Umbilical cord (tissue), 2 donors: ENCODE results near the gene OSBPL8. TPM values are rescaled to one million over a fixed set of nuclear protein-coding genes. Genes with fewer than 3 reads are reported as not detected.

Experiments used
- DNase-seq: peaks from one replicate; pipeline ENCODE4 v3.0.0-alpha.2; 2015; ENCODE audit warnings: low spot score
- total RNA-seq: library from RNA; depleted of rRNA; stranded (reverse); fragments of >200 nt; gene quantifications from one replicate; pipeline ENCODE4 v1.2.3, GENCODE V29; 2014; ENCODE audit warnings: low replicate concordance; ENCODE audit not compliant: insufficient read depth

The OSBPL8 gene, protein sequence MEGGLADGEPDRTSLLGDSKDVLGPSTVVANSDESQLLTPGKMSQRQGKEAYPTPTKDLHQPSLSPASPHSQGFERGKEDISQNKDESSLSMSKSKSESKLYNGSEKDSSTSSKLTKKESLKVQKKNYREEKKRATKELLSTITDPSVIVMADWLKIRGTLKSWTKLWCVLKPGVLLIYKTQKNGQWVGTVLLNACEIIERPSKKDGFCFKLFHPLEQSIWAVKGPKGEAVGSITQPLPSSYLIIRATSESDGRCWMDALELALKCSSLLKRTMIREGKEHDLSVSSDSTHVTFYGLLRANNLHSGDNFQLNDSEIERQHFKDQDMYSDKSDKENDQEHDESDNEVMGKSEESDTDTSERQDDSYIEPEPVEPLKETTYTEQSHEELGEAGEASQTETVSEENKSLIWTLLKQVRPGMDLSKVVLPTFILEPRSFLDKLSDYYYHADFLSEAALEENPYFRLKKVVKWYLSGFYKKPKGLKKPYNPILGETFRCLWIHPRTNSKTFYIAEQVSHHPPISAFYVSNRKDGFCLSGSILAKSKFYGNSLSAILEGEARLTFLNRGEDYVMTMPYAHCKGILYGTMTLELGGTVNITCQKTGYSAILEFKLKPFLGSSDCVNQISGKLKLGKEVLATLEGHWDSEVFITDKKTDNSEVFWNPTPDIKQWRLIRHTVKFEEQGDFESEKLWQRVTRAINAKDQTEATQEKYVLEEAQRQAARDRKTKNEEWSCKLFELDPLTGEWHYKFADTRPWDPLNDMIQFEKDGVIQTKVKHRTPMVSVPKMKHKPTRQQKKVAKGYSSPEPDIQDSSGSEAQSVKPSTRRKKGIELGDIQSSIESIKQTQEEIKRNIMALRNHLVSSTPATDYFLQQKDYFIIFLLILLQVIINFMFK
- 63.8 TPM for total RNA-seq

DNA sequence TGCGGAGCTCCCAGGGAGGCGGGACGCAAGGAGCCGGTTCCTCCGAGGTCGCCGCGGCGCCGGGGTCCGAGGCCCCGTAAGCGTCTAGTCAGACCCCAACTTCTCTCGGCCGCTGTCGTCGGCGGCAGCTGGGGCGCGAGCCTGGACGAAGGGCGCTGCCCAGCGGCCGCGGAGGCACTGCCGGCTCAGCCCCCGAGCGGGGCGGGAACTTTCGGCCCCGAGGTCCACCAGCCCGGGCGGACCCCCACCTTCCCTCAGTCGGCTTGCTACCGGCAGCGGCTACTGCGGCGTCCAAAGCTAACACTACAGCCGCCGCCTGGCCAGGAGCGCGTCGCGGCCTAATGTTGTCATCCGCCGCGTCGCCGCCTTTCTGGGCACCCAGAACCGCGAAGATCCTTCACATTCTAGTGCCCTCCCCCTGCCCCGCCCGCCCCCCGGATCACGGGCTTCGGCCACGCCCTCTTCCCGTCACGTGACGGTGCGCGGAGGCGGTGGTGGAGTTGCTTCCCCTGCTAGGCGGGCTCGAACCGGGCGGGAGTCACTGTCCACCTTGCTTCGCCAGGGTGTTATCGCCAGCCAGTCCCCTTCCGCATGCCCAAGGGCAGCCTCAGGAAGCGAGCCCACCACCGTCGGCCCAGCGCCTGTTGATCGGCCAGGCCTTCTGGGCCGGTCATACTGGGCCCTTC, at the start of gene OSBPL8:
OSBPL8 (minus strand) TSS at position 372 of the 686 bp plus-strand sequence. CDS start 72,220 bp downstream, outside the sequence.
- DNase-seq = peak; percentile 96

DNA sequence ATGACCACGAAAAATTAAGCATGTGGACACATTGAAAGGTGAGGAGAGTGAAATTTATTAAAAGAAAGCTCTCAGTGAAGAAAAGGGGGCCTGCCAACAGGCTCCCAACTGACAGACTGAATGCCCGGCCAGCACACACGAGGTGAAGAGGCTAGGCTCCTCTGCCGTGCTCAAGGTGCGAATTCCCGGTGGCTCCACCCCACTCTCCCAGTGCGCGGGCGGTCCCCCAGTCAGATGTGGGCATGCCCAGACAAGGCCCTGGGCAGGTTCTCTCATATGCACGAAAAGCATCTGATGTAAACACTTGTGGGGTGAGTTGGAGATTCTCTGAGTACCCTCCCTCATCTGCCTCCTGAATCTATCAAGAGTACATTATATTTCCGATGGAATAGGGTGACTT, 48.5 kb upstream of the OSBPL8 start:
- no peak for DNase-seq

DNA sequence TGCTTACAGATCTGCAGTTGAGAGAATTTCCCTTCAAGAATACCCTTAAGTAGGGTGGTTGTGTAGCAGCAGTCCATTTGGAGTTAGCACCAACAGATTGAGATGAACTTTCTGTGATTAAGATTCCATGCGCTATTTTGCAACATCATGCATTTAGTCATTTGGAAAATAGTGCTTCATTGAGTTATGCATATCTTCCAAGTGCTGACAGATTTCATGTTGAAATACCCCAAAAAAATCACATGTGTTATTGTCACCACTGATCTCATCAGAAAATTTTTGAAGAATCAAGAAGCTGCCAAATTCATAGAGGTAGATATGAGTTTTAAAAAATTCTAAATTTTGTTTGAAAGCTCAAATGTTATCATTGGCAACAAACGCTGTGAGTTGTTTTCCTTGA, 35.5 kb upstream of the OSBPL8 start:
- DNase-seq = no peak

DNA sequence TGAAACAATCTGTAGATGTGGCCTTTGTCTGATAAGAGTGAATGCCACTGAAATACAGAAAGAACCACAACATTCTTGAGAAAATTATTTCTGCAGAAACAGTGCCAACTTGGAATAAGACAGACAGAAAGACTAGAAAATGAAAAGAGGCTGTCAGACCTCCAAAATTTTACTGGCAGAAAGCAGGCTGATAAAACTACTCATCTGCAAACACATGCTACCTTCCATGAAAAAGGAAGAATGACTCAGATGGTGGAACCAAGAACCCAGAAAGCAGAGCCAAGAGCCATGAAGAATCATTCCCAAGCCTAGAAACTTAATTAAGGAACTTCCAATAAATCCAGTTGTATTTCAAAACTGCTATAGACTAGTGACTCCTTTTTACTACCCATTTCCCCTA, 31.9 kb upstream of the OSBPL8 start:
- DNase-seq = no peak

DNA sequence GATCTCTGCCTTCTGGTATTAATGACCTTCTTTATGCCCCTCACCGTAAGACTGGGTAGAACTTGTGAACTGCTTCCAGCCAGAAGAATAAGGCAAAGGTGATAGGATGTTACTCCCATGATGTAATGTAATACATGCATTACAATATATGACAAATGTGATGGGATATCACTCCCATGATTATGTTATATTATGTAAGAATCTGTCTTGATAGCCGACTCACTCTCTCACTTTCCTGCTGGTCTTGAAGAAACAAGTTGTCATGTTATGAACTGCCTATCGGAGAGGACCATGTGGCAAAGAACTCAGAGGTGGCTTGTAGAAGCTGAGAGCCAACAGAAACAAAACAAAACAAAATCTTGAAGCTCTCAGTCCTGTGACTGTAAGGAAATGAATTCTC, 30.6 kb upstream of the OSBPL8 start:
- DNase-seq = no peak

DNA sequence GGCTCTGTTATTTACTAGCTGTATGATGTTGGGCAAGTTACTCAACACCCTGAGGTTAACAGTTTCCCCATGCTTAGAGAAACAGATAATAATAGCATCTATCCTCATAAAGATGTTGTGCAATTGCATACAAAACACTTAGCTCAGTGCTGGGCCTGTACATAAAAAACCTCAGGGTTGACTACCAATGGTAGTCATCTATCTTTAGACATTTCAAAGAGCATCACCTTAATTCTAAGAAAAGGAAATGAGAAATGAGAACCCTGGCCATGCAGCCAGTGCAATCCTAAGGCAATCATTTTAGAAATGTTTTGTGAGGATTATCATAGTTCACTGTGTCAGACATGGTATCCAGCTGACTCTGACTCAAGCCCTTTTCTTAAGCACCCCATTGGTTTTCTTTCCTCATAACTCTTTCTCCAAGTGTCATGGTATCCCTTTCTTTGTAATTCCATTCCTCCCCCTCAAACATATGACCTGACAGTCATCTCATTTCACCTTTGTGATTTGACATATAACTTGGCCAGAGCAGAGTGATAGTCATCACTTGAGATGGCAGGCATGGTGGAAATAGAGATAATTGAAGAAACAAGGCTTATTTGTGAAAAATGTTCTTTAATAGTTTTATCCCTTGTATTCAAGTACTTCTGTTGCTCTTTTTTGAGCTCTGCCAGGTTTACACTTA, 29.5 kb upstream of the OSBPL8 start:
- DNase-seq = peak; percentile 36

DNA sequence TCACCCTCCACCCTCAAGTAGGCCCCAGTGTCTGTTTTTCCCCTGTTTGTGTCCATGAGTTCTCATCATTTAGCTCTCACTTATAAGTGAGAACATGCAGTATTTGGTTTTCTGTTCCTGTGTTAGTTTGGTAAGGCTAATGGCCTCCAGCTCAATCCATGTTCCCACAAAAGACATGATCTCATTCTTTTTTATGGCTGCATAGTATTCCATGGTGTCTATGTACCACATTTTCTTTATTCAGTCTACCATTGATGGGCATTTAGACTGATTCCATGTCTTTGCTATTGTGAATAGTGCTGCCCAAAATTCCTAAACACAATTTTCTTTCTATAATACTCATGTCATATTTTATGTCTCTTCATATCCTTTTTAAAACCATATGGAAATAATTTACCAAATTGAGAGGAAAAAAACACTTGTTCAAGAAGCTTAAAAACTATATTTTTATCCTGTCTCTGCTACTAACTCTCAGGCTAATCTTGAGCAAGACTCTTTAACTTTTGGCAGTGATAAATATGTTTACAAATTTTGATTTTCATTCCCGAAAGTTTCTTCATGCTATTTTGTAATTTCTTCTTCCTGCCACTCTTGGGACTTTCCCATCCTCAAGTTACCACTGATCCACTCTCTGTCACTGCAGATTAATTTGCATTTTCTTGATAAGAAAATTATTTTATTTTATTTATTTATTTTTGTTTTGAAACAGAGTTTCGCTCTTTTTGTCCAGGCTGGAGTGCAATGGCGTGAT, 28.0 kb upstream of the OSBPL8 start:
- DNase-seq = no peak

DNA sequence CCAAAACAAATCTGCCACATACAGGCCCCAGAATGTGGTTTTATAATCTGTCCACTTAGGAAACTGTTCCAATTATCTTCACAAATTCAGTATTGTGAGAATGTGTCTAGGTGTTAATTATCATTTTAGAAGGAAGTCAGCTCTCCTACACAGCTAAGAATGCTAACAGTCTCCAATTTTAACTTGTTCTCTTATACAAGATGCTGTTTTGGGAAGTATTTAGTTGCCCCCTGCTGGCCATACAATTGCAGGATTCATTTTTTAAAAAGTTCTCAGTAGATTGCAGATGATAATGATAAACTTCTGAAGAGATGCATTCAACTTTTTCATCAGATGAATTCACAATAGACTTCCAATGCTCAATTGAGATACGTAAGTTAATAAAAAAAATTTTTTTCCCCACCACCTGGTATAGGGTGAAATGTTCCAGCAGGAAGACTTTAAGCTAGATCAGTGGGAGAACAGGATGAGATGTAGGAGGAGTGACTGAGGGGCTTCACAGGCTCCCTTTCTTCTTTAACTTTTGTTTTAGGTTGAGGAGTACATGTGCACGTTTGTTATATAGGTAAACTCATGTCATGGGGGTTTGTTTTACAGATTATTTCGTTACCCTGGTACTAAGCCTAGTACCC, 27.3 kb upstream of the OSBPL8 start:
- DNase-seq = peak; percentile 43

DNA sequence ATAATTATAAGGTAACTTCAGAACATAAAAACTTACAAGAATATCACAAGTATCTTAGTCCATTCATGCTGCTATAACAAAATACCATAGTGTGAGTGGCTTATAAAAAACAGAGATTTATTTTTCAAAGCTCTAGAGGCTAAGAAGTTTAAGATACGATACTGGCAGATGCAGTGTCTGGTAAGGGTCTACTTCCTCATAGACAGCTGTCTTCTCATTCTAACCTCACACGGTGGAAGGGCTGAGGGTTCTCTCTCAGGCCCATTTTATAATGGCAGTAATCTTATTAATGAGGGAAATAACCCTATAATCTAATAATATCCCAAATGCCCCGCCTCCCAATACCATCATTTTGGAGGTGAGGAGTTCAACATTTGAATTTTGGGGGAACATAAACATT, 23.7 kb upstream of the OSBPL8 start:
- DNase-seq = no peak

DNA sequence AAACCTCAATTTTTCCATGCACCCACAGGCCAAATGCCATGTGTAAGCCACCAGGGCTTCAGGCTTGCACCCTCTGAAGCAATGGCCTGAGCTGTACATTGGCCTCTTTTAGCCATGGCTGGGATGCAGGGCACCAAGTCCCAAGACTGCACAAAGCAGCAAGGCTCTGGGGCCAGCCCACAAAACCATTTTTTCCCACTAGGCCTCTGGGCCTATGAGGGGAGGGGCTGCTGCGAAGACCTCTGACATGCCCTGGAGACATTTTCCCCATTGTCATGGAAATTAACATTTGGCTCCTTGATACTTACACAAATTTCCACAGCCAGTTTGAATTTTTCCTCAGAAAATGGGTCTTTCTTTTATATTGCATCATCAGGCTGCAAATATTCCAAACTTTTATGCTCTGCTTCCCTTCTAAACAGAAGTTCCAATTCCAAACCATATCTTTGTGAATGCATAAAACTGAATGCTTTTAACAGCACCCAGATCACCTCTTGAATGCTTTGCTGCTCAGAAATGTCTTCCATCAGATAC, 14.3 kb upstream of the OSBPL8 start:
- no peak for DNase-seq

DNA sequence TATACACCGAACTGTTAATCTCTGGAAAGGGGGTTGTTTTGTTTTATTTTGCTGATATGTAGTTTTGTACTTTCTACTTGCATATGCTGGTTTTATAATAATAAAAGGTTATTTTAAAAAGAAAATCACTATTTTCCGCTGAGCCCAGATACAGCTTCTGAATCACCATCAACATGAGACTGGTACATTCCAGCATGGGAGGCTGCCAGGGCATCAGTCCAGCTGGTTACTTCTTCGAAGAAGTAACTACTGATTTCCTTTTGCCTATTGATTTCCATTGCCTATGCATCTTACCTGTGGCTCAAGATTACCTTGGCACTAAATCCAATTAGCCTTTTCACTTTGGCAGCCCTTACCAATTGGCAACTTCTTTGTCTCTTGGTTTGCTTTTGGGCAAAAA, 11.7 kb upstream of the OSBPL8 start:
- DNase-seq = no peak

DNA sequence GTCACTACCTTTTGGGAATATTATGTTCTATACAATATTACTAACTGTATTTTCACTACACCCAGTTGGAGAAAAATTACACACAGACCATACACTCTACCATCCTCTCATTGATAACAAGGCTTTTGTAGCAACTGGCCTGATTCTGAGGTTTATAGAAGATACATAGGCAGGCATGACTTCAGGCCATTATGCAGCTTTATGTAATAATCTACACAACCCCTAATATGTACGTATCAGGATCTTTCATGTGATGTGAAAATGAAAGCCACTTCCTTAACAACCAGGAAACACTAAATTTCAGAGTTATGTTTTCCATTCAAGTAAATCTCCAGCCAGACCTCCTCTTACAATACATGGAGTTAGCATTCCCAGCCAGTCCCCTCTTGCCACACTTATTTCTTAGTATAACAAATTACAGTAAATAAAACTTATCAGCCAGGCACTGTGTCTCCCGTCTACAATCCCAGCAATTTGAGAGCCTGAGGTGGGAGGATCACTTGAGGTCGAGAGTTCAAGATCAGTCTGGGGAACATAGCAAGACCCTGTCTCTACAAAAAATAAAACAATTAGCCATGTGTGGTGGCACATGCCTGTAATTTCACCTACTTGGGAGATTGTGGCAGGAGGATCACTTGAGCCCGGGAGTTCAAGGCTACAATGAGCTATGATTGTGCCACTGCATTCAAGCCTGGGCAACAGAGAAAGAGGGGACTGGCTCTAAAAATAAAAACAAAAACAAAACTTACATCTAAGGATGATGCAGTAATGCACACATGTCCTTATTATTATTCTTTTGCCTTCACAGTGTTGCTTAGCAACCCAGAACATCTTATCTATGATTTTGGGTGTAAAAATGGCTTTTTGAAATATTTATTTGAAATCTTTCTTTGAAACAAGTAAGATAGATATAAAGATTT, 10.4 kb upstream of the OSBPL8 start:
- DNase-seq = no peak

DNA sequence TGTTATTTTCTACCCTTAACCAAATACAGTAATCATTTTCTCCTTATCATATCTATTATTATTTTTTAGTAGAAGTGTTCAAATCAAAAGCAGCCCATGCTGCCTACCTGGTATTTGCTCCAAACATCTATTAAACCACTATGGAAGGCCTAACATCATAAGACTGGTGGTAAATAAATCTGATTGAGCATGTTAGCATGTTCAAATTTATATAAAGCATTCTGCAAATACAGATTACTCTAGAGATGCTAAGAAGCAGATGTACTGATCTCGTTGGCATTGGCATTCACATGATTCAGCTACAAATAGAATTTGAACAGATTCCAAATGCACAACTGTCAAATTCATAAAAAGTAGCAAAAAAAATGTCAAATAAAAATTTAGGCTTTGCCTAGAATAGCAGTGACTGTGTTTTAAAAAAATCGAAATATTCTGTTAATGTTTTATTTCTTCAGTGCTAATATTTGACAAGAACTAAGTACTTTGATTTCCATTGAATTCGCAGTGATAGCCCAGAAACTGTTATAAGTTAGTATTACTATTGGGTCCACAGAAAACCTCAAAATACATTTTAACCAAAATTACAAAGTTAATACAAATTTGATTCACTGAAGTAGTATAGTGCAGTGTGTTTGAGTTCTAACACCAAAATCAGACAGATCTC, 9.4 kb upstream of the OSBPL8 start:
- DNase-seq = no peak

DNA sequence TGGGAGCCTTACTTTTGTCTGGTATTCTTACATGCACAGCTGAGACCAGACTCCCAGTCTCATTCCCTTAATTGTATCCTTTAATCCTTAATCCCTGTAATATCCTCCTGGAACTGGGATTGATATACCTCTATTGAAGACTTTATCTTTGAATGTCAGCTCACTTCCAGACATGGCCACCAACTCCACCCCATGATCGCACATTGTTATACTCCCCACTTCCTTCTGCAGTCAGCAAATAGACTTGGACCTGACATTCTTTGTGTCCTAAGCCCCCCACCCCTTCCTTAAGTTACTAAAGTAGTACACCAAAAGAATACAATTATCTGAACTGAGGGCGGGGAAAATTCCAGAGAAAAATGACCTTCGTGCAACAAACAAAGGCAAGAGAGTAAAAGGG, 8.6 kb upstream of the OSBPL8 start:
- DNase-seq = no peak

DNA sequence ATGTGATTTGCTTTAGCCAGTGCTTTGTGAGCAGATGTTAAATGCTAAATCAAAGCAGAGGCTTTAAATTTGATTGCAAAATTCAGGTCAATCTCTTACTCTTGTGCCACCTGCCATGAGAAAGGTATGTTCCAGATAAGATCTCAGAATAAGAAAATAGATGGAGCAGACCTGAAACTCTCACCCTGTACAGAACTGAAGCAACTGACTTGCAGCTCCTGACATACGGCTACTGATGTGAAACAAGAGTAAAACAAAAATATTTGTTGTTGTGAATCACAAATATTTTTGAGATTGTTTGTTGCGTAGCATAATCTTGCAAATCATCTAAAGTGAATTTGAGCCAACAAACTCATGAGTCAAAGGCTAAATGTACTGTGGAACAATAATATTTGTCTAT, 3.5 kb upstream of the OSBPL8 start:
- DNase-seq = no peak

DNA sequence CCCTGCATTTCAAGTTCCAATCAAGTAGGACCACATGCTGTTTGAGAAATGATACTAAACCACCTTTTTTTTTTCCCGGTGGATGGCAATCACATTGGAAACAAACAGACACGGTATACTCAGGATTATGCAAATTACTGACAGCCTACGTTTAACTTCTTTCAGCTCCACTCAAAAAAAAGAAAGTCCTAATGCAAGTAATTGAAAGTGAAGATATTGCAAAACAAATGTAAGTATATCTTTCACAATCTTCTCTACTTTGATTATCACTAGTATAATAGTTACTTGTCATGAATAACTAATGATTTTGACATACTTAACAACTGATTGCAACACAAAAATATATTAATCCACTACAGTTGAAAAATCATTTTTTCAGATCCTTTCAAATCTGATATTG, 2.6 kb upstream of the OSBPL8 start:
- no peak for DNase-seq

DNA sequence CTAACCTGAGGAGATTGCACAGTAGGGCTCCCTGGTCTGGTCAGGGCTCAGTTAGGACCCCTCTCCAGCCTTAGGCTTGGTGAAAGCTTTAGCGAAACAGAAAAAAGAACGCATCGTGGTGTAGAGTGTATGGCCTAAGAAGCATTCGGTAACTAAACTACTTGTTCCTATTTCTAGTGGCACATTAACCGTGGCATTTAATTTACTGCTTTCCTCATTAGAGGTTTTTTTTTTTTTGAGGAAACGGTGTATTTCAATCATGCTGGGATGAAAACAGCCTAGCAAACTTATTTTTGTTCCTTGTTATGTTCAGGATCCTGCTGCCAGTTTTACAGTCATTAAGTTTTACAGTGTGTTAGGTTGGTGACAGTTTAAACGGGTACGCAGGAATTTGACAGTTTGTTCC, 518 bp upstream of the OSBPL8 start:
- no peak for DNase-seq

DNA sequence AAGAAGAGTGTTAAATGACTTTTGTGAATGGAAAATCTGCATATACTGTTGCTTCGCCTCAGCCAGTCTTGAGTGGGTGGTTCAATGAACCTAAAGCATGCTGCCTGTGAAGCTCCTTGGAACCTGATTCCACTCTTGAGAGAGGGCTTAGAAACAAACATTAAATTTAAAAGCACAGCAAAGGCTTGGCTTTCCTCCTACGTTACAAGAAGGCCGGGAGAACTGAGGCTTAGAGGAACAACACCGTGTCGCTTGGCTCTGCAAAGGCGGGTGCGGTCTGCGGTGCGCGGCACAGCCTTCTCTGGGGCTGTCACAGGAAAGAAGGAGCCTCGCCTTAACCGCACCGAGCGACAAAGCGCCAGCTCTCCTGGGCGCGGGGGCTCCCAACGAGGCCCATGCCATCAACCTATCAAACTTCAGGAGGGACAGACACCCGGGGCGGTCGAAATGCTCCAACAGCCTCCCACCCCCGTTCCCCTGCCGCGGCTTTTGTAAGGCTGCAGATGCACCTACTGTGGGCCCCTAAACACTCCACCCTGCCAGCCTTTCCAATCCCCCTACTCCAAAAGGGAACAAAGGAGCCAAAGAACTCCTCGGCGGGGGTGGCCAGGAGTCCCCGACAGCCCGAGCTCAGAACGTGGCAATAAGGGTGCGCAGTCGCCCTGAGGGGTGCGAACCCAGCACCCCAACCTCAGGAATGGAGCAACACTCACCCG, 729 bp downstream of the OSBPL8 start:
- peak; percentile 50 for DNase-seq
